MM.1S (cell line): ENCODE measurements around the gene FATE1.

Experiments used
- DNase-seq: peaks from one replicate; pipeline ENCODE4 v3.0.0-alpha.2; 2015
- H2AFZ ChIP-seq: fragments of 300-600 bp; sonication (generic); 2 replicates; pipeline ENCODE4 v1.6.0; 2016; ENCODE audit warnings: antibody characterized with exemption, low read length
- H3F3A ChIP-seq: fragments of 300-600 bp; sonication (generic); 2 replicates; pipeline ENCODE4 v1.6.1; 2016; ENCODE audit warnings: mild to moderate bottlenecking, antibody characterized with exemption, low read length, moderate library complexity, mixed read lengths; ENCODE audit not compliant: insufficient read depth
- H3K27ac ChIP-seq: fragments of 300-600 bp; sonication (generic); 2 replicates; pipeline ENCODE4 v1.5.1; 2016; ENCODE audit warnings: mild to moderate bottlenecking, low read length
- H3K27me3 ChIP-seq: fragments of 300-600 bp; sonication (generic); replicated peaks from 2 replicates; pipeline ENCODE4 v1.6.0; 2016; ENCODE audit warnings: low read length; ENCODE audit not compliant: insufficient read depth
- H3K36me3 ChIP-seq: fragments of 300-600 bp; sonication (generic); replicated peaks from 2 replicates; pipeline ENCODE4 v1.6.1; 2016; ENCODE audit warnings: mild to moderate bottlenecking, low read length, mixed read lengths; ENCODE audit not compliant: insufficient read depth
- H3K4me1 ChIP-seq: fragments of 300-600 bp; sonication (generic); 2 replicates; pipeline ENCODE4 v1.6.1; 2016; ENCODE audit warnings: low read length, mixed read lengths
- H3K4me2 ChIP-seq: fragments of 300-600 bp; sonication (generic); 2 replicates; pipeline ENCODE4 v1.6.0; 2016; ENCODE audit warnings: low read depth, low read length
- H3K4me3 ChIP-seq: fragments of 300-600 bp; sonication (generic); 2 replicates; pipeline ENCODE4 v1.5.1; 2016; ENCODE audit warnings: low read length, mixed read lengths
- H3K79me2 ChIP-seq: fragments of 300-600 bp; sonication (generic); 2 replicates; pipeline ENCODE4 v1.6.1; 2016; ENCODE audit warnings: mixed run types, low read length, mixed read lengths
- H3K9ac ChIP-seq: fragments of 300-600 bp; sonication (generic); 2 replicates; pipeline ENCODE4 v1.6.1; 2016; ENCODE audit warnings: low read length, mixed read lengths
- H3K9me2 ChIP-seq: fragments of 300-600 bp; sonication (generic); replicated peaks from 2 replicates; pipeline ENCODE4 v1.6.1; 2016; ENCODE audit warnings: mild to moderate bottlenecking, low read length, mixed read lengths; ENCODE audit not compliant: insufficient read depth
- H3K9me3 ChIP-seq: fragments of 300-600 bp; sonication (generic); replicated peaks from 2 replicates; pipeline ENCODE4 v1.6.1; 2016; ENCODE audit warnings: mild to moderate bottlenecking, low read length, mixed read lengths; ENCODE audit not compliant: insufficient read depth
- H4K20me1 ChIP-seq: fragments of 300-600 bp; sonication (generic); 2 replicates; pipeline ENCODE4 v1.6.1; 2016; ENCODE audit warnings: mild to moderate bottlenecking, low read length, moderate library complexity, mixed read lengths; ENCODE audit not compliant: insufficient read depth
- CTCF ChIP-seq: fragments of 300-600 bp; sonication (generic); IDR thresholded peaks from 2 replicates; pipeline ENCODE4 v1.5.1; 2016; ENCODE audit warnings: antibody characterized with exemption, low read length, mixed read lengths
- EZH2 ChIP-seq: fragments of 300-600 bp; sonication (generic); optimal IDR thresholded peaks from 2 replicates; pipeline ENCODE3; 2017; ENCODE audit warnings: low read depth, mild to moderate bottlenecking, antibody characterized with exemption, low read length, mixed read lengths
- EZH2phosphoT487 ChIP-seq: fragments of 300-600 bp; sonication (generic); IDR thresholded peaks from 2 replicates; pipeline ENCODE4 v1.6.1; 2018; ENCODE audit warnings: antibody characterized with exemption, low read length

Gene FATE1

GRCh38 chrX:151726751-151727150 is 10.9 kb downstream of the FATE1 start:
- no peaks in the 10 kb centered on the region for H3K27me3 ChIP-seq

DNA sequence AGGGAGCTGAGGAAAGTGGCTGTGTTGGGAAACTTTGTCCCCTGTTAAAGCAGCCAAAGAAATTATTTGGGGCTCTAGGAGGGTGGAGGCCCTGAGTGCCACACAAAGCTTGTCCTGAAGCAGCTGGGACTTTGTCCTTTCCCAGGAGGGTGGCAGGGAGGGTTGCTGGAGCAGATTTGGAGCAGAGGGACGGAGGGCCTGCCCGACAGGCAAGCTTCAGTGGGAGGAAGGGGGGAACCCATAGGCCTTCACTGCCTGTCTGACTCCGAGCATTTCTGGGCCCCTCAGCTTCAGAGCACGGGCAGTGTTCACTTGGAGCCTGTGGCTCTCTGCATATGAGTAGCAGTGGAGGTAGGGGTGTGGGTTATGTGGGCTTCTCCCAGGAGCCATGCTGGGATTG is 11.5 kb downstream of the FATE1 start:
- Histone ChIP-seq H3F3A (no peaks in the 10 kb centered on the region), H3K27me3 (no peaks in the 10 kb centered on the region), H3K4me3 (no peak overlapping the region), H2AFZ (no peak overlapping the region), H3K9ac (no peak overlapping the region), H3K27ac (no peak overlapping the region), H4K20me1 (no peaks in the 10 kb centered on the region), H3K79me2 (no peaks in the 10 kb centered on the region), H3K4me1 (no peaks in the 10 kb centered on the region), H3K4me2 (no peak overlapping the region), H3K9me2 (no peaks in the 10 kb centered on the region), H3K9me3 (no peaks in the 10 kb centered on the region), H3K36me3 (no peaks in the 10 kb centered on the region)
- TF ChIP-seq EZH2phosphoT487 (no peak), EZH2 (no peak), CTCF (no peak)
- DNase-seq = no peak

More at GRCh38 chrX:151726751-151727150, 10.9 kb downstream of the FATE1 start:
- Histone ChIP-seq H3K4me2 (no peak overlapping the region), H3K9me3 (no peaks in the 10 kb centered on the region), H3K9me2 (no peaks in the 10 kb centered on the region), H3K4me1 (no peaks in the 10 kb centered on the region), H3K27ac (no peak overlapping the region), H3F3A (no peaks in the 10 kb centered on the region), H4K20me1 (no peaks in the 10 kb centered on the region), H2AFZ (no peak overlapping the region), H3K9ac (no peak overlapping the region), H3K36me3 (no peaks in the 10 kb centered on the region), H3K4me3 (no peak overlapping the region), H3K79me2 (no peaks in the 10 kb centered on the region)
- DNase-seq = no peak
- TF ChIP-seq EZH2 (no peak), CTCF (no peak), EZH2phosphoT487 (no peak)

DNA sequence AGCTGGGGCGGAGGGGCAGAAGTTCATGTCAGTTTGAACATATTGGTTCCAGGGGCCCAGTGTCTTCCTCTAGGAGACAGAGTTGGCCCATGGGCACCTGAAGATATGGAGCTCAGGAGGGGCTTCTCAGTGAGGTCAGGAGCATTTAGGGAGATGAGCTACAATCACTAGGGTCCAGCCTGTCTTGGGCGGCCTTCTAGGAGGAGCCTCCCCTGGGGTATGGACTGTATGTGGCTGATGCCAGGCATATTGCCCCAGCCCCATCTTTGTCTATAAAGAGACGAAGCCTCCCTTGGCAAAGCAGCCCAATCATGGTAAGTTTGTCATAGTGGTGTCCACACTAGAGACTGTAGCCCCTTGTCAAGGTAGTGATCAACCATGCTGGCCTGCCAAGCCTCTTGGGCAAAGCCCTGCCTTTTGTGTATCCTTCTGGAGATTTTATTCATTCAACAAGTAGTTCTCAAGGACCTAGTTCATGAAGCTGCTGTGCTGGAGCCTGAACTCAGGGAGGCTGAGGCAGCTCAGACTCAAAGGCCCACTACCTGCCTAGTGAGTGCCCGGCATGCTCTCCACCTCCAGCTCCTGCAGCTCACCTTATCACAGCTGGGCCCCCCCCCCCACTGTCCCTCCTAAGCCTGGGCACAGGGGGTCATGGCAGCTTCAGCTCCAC is 13.4 kb downstream of the FATE1 start:
- no peak overlapping the region for H2AFZ ChIP-seq
- H3F3A ChIP-seq = no peaks in the 10 kb centered on the region
- H3K9me2 ChIP-seq = no peaks in the 10 kb centered on the region
- no peak for TF ChIP-seq EZH2phosphoT487
- TF ChIP-seq CTCF = no peak
- TF ChIP-seq EZH2 = no peak
- H4K20me1 ChIP-seq = no peaks in the 10 kb centered on the region
- H3K4me3 ChIP-seq = no peak overlapping the region
- no peaks in the 10 kb centered on the region for H3K9me3 ChIP-seq
- H3K9ac ChIP-seq = no peak overlapping the region
- H3K27ac ChIP-seq = no peak overlapping the region
- no peaks in the 10 kb centered on the region for H3K27me3 ChIP-seq
- no peaks in the 10 kb centered on the region for H3K4me1 ChIP-seq
- no peak for DNase-seq
- no peak overlapping the region for H3K4me2 ChIP-seq
- no peaks in the 10 kb centered on the region for H3K36me3 ChIP-seq
- no peaks in the 10 kb centered on the region for H3K79me2 ChIP-seq
